K562 (cell line): ENCODE results near the gene PHETA1.

ENCODE experiments used
- ATF1 ChIP-seq, 2 experiments: fragments of 450-650 bp in 1 of 2; IDR thresholded peaks; 2 replicates each; pipeline ENCODE4 v1.6.1; 2016; ENCODE audit warnings: missing compliant biosample characterization in 1 of 2, missing genetic modification characterization in 1 of 2
- FOS ChIP-seq: IDR thresholded peaks from 3 replicates; pipeline ENCODE4 v1.6.1; 2011; ENCODE audit not compliant: insufficient read length; ENCODE audit errors: extremely low read depth
- GMEB1 ChIP-seq: fragments of 250-450 bp; sonication (Bioruptor Pico); IDR thresholded peaks from 2 replicates; pipeline ENCODE4 v1.4.0; 2020; ENCODE audit warnings: mild to moderate bottlenecking
- MAX ChIP-seq: sonication (generic); formaldehyde crosslinking; IDR thresholded peaks from 2 replicates; pipeline ENCODE4 v1.9.0; 2022; ENCODE audit warnings: mild to moderate bottlenecking, missing genetic modification reagents
- MYBL2 ChIP-seq, 2 experiments: fragments of 450-650 bp in 1 of 2; sonication (generic) in 1 of 2; formaldehyde crosslinking in 1 of 2; IDR thresholded peaks; 2 replicates each; pipeline versions ENCODE4 v1.6.1 to v1.8.1; 2017 to 2022; ENCODE audit warnings: borderline replicate concordance in 1 of 2, inconsistent platforms in 1 of 2, low read depth in 1 of 2, mild to moderate bottlenecking in 1 of 2, missing genetic modification reagents in 1 of 2, moderate library complexity in 1 of 2
- ZNF76 ChIP-seq: fragments of 250-450 bp; sonication (Bioruptor Pico); IDR thresholded peaks from 2 replicates; pipeline ENCODE4 v1.4.0; 2020; ENCODE audit warnings: mild to moderate bottlenecking, moderate library complexity, borderline replicate concordance
- TF ChIP-seq, protein P1 (sequence below): sonication (generic); formaldehyde crosslinking; IDR thresholded peaks from 2 replicates; pipeline ENCODE4 v1.9.0; 2022; ENCODE audit warnings: mild to moderate bottlenecking, missing genetic modification reagents
- TF ChIP-seq, protein P2 (sequence below): fragments of 250-450 bp; sonication (Bioruptor Pico); IDR thresholded peaks from 2 replicates; pipeline ENCODE4 v1.5.0; 2020; ENCODE audit warnings: mild to moderate bottlenecking, borderline replicate concordance
- TF ChIP-seq, protein P3 (sequence below): sonication (generic); formaldehyde crosslinking; IDR thresholded peaks from 2 replicates; pipeline ENCODE4 v1.8.1; 2023; ENCODE audit warnings: mild to moderate bottlenecking, missing genetic modification reagents

GRCh38 chr12:111337371-111337770 is 31.5 kb downstream of the PHETA1 start:
- TF ChIP-seq ZNF76, result no peak
- TF ChIP-seq, protein P1, sequence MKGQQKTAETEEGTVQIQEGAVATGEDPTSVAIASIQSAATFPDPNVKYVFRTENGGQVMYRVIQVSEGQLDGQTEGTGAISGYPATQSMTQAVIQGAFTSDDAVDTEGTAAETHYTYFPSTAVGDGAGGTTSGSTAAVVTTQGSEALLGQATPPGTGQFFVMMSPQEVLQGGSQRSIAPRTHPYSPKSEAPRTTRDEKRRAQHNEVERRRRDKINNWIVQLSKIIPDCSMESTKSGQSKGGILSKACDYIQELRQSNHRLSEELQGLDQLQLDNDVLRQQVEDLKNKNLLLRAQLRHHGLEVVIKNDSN, result no peak
- TF ChIP-seq MAX (CRISPR knock-in tag), result no peak
- no peak for TF ChIP-seq MYBL2 (IDR thresholded peaks at IDR 0.05; ENCODE audit: low read depth)
- no peak for TF ChIP-seq MYBL2 (CRISPR knock-in tag; IDR thresholded peaks at IDR 0.05; ENCODE audit: borderline replicate concordance)
- TF ChIP-seq, protein P2, sequence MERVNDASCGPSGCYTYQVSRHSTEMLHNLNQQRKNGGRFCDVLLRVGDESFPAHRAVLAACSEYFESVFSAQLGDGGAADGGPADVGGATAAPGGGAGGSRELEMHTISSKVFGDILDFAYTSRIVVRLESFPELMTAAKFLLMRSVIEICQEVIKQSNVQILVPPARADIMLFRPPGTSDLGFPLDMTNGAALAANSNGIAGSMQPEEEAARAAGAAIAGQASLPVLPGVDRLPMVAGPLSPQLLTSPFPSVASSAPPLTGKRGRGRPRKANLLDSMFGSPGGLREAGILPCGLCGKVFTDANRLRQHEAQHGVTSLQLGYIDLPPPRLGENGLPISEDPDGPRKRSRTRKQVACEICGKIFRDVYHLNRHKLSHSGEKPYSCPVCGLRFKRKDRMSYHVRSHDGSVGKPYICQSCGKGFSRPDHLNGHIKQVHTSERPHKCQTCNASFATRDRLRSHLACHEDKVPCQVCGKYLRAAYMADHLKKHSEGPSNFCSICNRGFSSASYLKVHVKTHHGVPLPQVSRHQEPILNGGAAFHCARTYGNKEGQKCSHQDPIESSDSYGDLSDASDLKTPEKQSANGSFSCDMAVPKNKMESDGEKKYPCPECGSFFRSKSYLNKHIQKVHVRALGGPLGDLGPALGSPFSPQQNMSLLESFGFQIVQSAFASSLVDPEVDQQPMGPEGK (CRISPR knock-in tag), result no peak
- TF ChIP-seq, protein P3, sequence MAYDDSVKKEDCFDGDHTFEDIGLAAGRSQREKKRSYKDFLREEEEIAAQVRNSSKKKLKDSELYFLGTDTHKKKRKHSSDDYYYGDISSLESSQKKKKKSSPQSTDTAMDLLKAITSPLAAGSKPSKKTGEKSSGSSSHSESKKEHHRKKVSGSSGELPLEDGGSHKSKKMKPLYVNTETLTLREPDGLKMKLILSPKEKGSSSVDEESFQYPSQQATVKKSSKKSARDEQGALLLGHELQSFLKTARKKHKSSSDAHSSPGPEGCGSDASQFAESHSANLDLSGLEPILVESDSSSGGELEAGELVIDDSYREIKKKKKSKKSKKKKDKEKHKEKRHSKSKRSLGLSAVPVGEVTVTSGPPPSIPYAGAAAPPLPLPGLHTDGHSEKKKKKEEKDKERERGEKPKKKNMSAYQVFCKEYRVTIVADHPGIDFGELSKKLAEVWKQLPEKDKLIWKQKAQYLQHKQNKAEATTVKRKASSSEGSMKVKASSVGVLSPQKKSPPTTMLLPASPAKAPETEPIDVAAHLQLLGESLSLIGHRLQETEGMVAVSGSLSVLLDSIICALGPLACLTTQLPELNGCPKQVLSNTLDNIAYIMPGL (CRISPR knock-in tag), result no peak
- no peak for TF ChIP-seq GMEB1 (CRISPR knock-in tag)
- no peak for TF ChIP-seq FOS
- TF ChIP-seq ATF1 (CRISPR knock-in tag; IDR thresholded peaks at IDR 0.05), result no peak
- no peak for TF ChIP-seq ATF1 (tag; IDR thresholded peaks at IDR 0.05)
